ENCODE results near the gene KRT86.

GRCh38 chr12:52342781-52343490, 68.5 kb downstream of the KRT86 start:
- TF ChIP-seq CTCF (IDR thresholded peaks at IDR 0.05; ENCODE audit: insufficient read depth, low read length, poor library complexity, severe bottlenecking): no peak
- TF ChIP-seq EZH2phosphoT487 (conservative IDR thresholded peaks at IDR 0.05; ENCODE audit: low read length): no peak

Measured in SU-DHL-6 (cell line).